Measurements from ENCODE around the gene DCP1B.

Gene DCP1B

DNA sequence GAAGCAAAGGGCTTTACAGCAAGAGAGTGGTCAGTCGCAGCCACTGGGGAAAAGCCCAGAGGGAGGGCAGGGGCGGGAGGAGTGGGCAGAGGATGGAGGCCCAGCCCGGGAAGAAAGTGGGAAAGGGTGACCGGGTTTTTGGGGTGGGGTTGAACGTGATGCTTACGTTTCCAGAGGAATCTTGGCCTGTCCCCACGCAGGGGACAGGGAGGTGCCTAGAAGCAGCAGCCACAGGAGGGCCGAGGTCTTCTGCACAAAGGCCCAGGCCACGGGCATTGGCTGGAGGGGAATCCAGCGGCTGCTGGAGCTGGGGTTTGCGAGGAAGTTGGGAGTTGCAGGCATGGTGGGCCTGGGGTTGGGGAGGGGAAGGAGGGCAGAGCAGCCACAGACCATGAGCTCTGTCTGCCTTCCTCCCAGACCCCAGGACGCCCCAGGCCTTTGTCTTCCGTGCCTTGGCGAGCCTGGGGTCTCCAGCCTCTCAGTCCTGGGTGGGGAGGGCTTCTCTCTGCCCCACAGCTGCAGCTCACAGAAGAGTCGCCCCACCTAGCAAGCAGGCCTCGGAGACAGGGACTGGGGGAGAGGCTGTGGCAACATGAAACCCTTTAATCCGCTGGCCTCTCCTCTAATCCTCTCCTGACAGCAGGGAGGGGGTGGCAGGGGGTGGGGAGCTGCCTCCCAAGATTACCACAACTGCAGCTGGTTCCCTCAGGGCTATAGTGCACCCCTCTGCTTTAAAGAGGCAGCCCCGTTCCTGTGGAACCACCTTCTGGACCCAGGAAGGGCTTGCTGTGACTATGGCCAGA, 86.0 kb downstream of the DCP1B start, which contains the start of gene CACNA2D4:
TSS of gene CACNA2D4 (minus strand) at position 572 of the 803 bp plus-strand sequence. CDS start at position 393, 179 bp downstream.
- DNase-seq = peak; percentile 50

DNA sequence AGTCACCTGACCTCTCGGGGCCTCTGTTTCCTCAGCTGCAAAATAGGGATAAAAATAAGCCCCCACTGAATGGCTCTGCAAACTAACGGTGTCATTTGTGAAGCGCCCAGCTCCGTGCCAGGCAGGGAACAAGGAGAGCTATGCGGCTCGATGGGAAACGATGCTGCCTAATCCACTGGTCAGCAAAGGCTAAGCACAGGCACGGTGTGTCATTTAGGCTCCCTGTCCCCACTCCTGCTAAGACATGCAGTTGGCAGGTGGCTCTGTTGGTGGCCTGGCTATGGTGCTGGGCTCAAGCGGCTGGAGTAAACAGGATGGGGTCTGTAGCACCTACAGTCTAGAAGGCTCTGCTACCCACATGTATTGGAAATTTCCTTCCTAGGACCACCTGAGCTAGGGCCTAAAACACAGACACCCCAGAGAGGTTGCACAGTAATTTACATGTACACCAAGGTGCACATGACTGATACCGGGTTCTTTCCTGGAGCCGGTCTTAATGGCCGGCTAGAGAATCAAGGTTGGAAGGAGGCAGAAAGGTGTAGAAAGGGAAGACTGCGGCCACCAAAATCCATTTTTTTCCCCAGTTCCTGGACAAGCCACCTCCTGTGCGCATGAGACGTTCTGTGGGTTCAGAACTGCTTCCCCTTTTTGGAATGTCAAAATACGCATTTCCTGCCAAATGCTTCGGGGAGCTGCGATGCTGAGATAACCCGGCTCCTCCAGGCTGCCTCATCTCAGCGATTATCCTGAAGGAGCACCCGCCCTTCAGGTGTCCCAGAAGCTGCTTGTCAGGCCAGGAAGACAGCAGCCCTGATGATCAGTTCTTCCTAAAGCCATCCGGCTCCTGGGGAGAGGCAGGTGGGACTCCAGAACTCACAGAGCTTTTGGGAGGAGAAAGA, 86.8 kb downstream of the DCP1B start:
- DNase-seq = peak; percentile 14

DNA sequence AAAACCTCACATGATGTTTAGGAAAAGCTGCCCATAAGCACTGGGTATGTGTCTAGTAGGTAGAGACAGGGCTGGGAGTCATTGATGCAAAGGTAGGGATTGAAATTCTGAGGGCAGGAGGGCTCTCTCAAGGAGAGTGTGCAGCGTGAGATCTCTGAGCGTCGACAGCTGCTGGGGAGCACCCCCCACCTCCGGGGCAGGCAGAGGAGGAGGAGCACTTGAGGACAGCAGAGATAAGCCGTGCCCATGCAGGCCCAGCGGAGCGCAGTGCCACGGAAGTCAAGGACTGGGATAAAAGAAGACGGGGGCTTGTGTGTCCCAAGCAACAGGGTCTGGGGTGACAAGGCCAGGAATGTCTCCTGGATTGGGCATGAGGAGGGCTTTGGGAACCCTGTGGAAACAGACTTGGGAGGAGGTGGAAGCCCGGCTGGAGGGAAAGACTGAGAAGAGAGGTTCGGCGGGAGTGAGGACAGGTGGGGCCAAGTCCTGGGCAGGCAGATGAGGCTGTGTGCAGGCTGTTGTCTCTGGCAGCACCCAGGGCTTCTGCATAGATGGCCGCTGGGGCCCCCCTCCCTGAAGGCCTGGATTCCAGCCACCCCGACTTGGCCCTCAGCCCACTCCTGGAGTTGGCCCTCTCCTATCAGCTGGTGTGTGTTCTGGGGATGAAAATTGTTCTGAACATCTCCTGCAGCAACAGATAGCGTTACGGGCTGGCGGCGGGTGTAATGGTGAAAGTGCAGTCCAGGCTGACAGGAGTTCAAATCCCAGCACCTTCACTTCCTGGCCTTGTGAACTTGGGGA, 87.7 kb downstream of the DCP1B start:
- DNase-seq = peak; percentile 54

DNA sequence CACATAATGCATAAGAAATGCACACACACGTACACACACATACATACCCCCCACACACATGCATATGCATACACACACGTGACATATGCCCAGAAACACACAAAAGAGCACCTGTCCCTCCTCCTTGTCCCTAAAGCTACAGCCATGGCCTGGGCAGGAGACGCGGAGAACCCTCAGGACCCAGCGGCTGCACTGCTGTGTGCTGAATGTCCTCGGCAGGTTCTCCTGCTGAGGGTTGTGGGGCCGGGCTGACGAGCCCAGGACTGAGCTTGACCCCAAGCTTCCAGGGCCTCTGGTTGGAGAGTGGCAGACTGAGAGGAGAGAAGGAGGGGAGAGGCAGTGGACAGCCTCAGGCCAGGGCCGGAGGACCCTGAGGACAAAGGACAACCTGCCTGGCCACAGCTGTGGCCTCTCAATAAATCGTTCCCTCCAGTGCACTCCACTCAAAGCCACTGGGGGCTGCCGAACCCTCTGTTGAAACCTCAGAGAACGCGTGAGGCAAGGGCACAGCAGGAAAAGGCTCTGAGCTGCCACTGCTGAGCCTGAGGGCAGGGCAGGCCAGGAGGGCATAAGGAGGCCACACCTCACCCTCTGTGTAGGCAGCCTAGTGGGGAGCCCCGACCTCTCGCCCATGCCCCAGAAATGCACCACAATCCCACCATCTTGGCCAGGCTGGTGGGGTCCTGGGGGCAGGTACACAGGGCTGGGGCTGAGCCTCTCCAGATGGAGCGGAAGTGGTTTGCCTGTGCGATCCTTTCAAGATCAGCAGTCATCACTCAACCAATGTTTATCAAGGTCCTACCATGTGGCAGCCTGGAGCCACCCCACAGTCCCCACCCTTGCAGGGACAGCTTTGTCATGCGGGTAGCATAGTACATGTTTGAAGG, 88.9 kb downstream of the DCP1B start:
- peak; percentile 12 for DNase-seq

DNA sequence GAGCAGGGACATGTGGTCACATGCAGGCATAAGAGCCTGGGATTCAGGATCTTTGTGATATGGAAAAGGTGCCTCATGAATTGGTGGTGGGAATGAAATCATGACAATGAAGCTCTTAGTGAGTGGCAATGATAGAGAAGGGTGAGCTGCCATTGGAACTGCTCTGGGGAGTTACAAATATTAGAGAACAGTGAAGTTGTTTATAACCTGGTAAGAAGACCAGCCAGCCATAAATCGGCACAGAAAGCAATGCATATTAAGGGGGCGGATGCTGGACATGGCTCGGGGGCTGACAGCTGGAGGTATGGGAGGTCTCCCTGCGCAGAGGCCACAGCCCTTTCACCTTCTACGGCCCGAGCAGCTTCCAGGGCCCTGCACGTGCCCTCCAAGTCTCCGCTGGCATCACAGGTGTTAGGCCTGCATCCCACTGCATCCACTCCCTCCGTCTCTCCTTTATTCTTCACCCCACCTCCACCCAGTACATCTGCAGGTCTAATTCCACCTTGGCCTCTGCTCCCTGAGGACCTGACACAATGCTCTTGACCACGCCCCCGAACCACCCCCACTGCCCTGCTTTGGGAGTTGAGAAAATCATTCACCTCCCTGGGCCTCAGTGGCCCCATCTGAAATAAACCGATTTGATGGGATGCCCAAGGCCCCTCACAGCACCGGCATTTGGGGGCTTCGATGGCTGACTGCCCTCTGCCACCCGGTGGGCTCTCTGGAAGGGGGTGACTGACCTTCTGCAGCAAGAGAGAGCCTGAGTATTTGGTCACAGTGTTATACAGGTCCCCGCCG, 89.9 kb downstream of the DCP1B start:
- peak; percentile 7 for DNase-seq

DNA sequence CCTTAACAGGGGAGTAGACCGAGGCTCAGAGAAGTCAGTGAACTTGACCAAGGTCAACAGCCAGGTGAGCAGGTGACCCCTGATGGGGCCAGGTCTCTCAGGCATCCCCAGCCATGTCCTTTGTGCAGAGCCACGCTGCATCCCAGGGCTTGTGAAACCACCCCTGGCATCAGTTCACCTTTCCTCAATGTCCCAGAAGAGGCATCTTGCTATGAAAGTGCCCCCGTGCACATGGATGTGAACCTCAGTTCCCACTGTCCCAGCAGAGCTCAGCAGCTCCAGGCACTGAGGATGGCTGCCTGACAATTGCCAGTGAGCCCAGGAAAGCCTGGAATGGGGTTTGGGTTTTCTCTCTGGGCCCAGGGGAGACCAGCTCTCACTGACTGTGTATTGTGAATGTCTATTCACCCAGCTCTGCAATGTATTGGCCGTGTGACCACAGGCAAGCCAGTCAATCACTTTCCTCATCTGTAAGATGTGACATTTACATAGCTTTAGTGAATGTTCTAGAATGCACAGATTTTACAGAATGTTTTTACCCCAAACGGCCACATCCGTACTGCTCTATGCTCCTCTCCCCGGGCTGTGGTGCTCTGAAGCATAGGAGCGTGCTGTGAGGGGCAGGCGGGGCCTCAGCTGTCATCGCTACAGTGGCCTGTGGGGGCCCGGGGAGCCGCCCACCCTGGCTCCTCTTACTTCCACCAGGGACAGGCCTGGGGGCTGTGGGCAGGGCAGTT, 90.7 kb downstream of the DCP1B start:
- DNase-seq = peak; percentile 32

DNA sequence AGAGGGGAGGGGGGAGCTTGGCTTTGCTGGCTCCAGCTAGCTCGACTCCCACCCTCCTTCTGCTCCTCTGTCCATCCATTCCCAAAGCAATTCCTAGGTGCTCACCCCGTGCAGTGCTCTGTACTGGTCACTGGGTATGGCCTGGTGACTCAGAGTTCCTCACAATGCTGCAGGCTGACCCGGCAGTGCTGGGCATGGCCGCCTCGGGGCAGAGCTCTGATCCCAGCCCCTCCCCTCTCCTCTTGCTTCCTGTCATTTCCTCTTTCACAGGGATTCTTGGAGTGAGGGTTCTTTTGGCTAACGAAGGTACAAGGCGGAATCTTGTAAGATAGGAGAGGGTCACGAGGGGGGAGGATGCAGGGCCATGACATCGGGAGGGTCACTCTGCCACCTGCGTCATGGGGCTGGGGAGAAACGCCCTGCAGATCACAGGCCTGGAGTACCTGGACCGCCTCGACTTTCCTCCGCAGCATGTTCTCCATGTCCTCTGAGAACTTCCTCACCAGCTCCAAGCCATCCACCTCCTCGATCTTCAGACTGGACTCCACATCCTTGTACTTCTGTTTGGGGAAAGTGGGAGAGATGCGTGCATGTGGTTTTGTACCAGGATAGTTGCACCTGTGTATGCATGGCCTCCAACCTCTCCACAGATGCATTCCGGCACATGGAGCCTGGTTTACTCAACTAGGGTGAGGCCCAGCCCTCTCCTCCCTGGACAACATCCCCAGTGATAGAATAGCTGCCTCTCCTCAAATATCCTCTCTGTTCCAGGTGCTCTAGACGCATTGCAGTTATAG, 91.5 kb downstream of the DCP1B start:
- peak; percentile 5 for DNase-seq

DNA sequence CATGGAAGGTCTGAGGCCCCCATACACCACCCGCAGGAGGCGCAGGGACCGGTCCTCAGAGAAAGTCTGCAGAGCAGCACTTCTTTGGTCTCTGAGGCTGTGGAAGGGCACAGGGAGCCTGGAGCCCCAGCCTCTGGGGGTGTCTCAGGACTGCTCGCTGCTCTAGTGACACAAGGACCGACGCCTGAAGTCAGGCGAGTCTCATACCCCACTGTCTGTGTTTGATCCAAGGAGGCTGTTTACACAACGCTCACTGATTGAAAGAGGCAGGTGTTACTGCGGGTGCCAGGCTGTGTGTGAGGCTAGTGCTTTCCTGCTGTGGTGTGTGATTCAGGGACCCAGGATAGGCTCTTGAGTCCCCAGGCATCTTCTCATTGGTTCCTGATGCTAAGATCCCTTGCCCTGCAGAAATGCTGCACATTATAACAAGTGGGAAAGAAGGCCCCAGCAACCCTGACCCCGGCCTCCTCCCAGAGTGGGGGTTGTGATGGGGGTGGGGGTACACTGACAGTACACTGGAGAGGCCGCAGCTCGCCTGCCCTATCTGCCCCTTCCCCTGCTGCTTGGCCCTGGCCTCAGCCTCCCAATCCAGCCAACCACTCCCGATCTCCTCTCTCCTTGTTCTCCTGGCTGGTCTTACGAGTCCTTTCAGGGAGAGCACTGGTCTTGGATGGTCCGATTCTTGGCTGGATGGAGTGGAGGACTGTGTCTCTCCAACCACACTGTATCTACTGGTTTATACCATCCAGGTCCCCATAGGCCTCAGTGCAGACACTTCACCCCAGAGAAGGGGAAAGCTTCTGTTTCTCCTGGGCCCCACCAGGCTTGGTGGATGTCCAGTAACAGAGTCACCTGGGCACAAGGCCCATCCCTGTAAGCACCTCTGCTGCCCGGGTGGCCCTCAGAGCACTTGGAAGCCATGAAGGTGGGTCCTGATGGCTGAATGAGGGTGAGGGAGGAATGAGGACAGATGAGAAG, 92.4 kb downstream of the DCP1B start:
- DNase-seq = peak; percentile 62

DNA sequence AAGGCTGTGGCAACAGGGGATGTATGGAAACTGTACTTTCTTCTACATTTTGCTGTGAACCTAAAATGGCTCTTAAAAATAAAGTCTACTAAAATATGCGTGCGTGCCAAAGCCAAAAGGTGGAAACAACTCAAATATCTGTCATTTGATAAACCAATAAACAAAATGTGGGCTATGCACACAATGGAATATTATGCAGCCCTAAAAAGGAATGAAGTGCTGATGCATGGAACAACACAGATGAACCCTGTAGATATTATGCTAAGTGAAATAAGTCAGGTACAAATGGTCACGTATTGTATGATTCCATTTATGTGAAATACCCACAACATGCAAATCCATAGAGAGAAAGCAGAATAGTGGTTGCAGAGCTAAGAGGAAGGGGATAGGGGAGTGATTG, 93.8 kb downstream of the DCP1B start:
- no peak for DNase-seq

DNA sequence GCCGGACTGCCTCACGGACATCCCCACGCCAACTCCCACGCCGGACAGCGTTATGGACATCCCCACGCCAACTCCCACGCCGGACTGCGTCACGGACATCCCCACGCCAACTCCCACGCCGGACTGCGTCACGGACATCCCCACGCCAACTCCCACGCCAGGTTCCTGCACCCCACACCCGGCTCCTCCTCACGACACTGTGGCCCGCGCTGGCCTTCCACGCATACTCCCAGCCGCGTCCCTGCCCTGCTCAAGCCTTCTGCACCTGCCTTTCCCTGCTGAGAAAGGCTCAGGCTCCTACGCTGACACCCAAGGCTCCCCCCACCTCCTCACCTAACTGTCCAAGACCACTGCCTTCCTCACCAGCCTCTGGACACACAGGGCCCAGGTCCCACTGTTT, 95.5 kb downstream of the DCP1B start:
- DNase-seq = no peak

DNA sequence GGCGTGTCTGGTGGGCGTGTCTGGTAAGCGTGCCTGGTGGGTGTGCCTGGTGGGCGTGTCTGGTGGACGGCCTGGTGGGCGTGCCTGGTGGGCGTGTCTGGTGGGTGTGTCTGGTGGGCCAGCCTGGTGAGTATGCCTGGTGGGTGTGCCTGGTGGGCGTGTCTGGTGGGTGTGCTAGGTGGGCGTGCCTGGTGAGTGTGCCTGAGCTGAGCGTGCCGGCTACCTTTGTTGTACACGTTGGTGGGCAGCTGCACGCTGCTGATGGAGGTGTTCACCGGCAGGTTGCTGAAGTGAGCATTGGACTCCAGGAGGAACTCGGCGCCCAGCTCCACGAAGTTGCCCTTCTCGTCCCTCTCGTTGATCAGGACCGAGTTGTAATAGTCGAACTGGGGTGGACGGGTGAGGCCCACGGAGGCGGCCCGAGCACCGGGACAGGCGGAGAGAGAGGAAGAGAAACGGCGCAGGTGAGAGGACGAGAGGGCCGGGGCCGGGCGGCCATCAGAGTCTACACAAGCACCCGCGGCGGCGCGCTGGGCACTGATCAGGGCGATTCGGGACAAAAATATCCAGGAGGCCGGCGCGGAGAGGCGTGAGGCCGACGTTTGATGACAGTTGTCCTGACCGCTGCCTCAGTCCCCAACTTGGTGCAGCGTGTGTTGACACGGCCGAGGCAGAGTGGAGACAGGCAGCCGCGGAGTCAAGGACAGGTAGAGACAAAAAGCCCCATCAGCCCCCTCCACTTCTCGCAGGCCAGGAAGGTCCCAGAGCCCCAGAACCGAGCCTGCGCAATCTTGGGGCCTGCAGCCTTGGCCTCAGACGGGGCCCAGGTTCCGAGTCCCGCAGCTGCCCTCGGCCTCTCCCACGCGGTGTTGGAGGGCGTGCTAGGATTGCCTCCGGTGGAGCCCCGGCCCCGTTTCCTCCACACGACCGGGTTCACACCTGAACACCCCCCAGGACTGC, 96.3 kb downstream of the DCP1B start:
- DNase-seq = peak; percentile 27

DNA sequence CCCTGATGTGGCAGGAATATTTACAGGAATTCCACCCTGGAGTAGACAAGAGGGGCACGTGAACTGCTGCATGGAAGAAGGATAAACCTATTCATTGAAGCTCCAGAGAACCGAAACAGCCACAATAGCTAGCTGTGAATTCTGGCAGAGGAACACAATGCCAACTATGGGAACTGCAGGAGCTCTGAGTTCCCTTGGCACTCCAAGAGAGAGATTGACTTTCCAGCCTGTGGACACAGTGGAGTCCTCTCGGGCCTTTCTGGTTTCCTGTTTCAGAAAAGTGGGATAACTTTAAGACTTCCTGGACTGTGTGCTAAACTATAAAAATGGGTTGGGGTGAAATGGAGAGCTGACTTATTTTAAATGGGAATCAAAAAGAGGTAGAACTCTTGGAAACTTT, 97.7 kb downstream of the DCP1B start:
- DNase-seq = peak; percentile 4

DNA sequence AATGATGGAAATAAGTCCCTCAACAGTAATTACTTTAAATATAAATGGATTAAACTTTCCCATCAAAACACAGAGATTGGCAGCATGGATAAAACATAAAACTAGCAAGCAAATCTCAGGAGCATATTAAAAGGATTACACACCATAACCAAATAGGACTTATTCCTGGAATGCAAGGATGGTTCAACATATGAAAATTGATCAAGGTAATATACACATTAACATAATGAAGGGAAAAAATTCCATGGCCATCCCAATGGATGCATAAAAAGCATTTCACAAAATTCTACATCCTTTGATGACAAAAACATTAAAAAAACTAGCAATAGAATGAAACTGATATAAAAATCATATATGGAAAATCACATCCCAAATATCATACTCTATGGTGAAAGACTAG, 99.4 kb downstream of the DCP1B start:
- no peak for DNase-seq

DNA sequence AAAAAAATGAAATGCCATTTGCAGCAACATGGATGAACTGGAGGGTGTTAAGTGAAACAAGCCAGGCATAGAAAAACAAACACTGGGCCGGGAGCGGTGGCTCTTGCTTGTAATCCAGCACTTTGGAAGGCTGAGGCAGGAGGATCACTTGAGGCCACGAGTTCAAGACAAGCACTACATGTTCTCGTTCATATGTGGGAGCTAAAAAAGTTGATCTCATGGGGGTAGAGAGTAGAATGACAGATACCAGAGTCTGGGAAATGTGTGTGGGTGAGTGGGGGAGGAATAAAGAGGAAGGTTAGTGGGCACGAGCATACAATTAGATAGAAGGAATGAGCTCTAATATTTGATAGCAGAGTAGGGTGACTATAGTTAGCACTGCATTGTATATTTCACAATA, 107.3 kb downstream of the DCP1B start:
- DNase-seq = no peak

All from right hindlimb (tissue), 1 donor.